GM19328 (cell line): Measurements from ENCODE around the gene LRP6.

Experiments
- ATAC-seq: cut with Tn5 transposase; IDR thresholded peaks from one replicate; pipeline ENCODE4 v1.9.1; 2021; ENCODE audit warnings: mild to moderate bottlenecking, moderate library complexity; ENCODE audit not compliant: unreplicated experiment

Gene LRP6

DNA sequence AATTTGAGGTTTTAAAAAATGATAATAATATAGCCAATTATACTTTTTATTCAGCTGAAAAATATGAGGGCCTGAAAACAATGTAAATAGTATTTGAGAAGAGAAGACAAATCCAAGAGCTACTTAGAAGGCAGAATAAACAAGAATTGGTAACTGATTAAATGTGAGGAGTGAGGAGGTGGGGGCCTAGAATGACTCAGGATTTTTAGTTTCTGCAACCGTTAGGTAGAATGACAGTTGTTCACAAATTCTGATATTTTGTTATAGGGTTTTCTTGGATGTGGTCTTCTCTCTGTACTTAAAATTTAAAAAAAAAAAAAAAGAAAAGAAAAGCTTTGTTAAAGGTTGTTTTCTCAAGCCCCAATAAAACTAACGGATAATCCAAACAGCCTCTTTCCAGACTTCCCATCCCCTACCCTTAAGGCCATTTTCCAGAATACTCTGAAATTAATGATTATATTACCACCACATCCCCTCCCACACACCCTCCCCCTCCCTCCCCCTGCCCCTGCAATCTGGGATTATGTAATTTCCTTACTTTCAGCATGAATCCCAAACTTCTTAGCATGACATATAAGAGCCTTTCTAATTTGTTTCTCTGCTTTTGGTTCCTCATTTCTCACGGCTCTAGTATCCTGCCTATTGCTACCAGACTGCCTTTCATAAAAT, 50.4 kb downstream of the LRP6 start:
- no peak for ATAC-seq

DNA sequence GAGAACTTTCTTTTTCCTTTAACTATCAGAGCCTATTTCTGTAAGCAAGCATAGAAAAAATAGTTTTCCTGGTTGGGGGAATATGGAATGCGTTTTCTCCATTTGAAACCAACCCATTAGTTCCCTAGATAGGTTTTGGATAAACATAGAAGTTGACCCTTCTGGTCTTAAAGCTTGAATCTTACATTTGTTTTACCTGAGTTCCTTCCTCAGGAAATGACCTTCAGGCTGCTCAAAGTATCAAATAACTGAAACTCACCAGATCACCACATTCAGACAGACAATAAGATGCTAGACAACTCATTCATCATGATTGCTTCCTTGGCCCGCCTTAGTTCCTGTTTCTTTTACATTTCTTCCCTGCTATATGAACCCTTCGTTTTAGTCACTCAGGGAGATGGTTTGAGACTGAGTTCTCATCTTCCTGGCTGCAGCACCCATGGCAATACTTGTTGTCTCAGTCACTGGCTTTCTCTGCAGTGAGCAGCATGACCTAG, 52.2 kb downstream of the LRP6 start:
- no peak for ATAC-seq

- ATAC-seq = no peak
These were observed 52.6 kb downstream of the LRP6 start for GRCh38 chr12:12214201-12214600.

DNA sequence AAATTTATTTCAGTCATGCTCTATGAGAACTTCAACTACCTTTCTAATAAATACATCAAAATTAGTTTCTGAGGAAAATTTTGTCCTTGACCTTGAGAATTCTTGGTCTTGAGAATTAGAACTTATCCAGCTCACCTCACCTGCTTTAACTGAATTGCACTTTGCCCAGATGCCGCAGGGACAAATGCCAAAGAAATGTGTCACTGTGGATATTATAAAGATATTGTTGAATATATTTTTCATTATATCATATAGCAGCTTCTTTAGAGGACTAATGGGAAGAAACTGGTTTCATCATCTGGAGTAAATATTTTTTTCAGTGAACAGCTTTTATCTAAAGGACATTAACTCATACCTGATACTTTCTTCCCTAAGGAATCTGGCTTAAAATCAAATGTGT, 54.1 kb downstream of the LRP6 start:
- no peak for ATAC-seq

GRCh38 chr12:12210983-12211382, 55.9 kb downstream of the LRP6 start:
- ATAC-seq = no peak

- ATAC-seq = no peak
These were observed 56.4 kb downstream of the LRP6 start for GRCh38 chr12:12210416-12210815.

GRCh38 chr12:12209675-12210074, 57.2 kb downstream of the LRP6 start:
- ATAC-seq = no peak

- no peak for ATAC-seq
These were observed 57.8 kb downstream of the LRP6 start for GRCh38 chr12:12209043-12209442.

DNA sequence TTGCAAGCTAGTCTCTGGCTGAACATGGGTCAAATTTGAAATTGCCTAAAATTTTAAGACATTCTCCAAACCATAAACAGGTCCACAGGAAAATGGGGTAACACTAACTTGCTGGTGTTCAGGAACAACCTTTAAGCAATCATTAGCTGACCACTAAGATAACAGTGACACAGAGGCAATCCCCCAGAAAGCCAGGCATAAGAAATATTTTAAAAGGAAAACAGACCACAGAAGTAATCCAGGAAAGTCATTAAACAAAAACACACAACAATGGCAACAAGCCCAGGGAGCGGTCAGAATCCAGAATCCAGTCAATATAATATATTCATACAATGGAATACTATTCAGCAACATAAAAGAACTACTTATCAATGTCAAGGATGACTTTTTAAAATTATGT, 59.1 kb downstream of the LRP6 start:
- no peak for ATAC-seq

GRCh38 chr12:12206776-12207388, 60.0 kb downstream of the LRP6 start:
- ATAC-seq = no peak

GRCh38 chr12:12202747-12203146, 64.1 kb downstream of the LRP6 start:
- ATAC-seq = no peak

- no peak for ATAC-seq
These were observed 64.7 kb downstream of the LRP6 start for GRCh38 chr12:12202105-12202504.

DNA sequence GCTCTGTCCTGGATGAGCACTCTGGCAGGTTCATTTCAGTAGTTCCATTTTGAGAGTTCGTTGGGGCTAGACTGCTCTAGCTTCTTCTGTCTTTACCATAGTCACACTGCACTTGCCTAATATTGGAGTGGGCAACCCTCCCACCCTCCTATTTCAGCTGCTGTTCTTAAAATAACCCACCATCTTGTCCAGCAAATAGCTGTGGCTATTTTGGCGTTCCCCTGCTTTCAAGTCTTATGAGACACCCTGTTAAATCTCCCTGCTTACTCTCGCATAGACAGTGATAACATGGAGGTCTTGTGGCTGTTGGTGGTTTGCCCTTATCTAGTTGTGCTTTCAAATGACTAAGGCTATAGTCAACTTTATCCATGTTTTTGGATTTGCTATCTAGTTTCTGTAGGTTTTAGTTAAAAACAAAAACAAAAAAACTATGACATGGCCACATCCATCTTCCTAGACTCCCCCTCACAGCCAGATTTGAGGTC, 65.5 kb downstream of the LRP6 start:
- ATAC-seq = no peak

DNA sequence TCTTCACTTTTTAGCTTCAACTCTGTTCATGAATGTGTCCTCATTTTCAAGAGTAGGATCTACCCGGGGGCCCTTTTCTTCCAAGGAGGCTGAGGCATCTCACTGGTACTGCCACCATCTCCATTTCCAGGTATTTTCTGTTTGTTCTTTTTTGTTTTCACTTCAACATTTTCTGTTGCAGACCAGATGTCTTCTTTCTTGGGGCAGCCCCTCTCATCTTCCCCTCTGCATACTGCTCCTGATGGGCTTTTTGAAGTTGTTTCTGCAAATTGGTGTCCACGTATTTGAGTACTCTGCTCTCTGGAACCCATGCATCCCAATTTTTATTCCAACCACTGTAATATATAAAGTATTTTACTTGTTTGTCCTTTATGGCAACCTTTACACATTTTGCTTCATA, 66.5 kb downstream of the LRP6 start:
- no peak for ATAC-seq

DNA sequence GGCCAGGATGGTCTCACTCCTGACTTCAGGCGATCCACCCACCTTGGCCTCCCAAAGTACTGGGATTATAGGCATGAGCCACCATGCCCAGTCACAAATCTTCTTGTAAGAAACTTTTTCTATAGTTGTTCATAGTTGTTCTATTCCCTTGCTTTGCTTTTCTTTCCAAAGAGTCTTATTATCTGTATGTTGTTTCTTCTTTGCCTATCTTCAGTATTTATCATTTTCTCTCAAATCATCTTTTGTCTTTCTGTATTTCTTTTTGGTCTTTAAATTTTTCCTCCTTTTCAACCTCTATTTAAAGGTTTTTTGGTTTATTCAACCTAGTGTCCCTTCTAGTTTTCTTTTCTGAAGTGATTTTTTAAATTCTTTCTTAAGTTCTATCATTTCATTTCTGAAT, 68.7 kb downstream of the LRP6 start:
- ATAC-seq = no peak

- no peak for ATAC-seq
These were observed 69.7 kb downstream of the LRP6 start for GRCh38 chr12:12197128-12197527.

GRCh38 chr12:12195516-12195915, 71.3 kb downstream of the LRP6 start:
- no peak for ATAC-seq

DNA sequence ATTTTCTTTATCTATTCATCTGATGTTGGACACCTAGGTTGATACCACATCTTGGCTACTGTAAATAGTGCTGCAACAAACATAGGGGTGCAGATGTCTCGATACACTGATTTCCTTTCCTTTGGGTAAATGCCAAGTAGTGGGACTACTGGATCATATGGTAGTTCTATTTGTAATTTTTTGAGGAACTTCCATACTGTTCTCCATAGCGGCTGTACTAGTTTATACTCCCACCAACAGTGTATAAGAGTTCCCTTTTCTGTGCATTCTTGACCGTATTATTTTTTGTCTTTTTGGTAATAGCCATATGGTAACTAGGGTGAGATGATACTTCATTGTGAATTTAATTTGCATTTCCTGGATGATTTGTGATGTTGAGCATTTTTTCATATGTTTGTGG, 71.8 kb downstream of the LRP6 start:
- no peak for ATAC-seq

DNA sequence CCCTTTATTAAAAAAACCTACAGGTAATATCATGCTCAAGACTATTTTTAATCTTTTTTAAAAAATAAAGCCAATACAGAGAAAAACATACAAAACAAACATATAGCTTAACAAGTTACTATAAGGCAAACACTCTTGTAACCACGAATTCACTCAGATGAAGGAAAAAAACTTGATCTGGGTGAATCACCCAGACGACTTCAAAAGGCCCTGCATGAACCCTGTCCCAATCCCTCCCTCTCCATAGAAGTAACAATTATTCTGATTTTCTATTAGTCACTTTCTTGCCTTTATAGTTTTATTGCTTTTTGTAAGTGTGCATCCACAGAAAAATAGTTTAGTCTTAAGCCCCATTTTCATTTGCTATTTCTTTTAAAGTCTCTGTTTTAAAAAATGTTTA, 72.6 kb downstream of the LRP6 start:
- ATAC-seq = no peak

DNA sequence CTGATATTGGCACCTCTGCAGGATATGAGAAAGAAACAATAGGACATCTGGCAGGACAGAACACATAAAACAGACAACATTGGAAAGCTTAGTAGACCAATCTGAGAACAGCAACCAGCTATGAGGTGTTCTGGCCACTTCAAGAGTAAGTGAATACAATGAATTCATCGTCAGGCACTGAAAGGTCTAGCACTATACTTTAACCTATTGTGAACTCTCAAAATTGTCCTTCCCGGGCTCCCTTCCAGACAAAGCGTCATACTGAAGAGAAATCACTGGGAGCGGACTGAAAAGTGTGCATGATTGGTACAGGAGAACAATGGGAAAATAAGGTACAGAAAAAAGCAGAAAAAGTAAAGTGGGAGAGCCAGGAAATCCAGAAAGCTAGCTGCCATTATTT, 75.8 kb downstream of the LRP6 start:
- no peak for ATAC-seq

GRCh38 chr12:12190087-12190809, 76.6 kb downstream of the LRP6 start:
- ATAC-seq = no peak

DNA sequence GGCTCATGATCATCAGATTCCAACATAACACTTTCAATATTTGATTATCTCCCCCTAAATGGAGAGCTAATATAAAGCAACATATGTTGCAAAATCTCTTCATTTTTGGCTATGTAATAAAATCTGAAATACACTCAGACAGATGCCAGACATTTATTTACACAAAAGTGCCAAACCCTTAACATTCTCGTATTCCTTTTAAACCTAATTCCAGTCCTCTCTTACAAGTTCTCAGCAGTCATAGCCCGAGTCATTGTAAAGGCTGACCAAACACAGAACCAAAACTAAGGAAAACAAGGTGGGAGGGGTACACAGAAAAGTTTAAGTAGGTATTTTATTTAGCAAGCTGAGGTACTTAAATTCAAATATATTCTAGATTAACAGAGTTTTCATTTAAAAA, 81.4 kb downstream of the LRP6 start:
- ATAC-seq = no peak
